Cardiac muscle cell (in vitro differentiated cells and primary cell): ENCODE data around the gene MYPOP. TPM values are rescaled to one million over a fixed set of nuclear protein-coding genes. Genes with fewer than 3 reads are reported as not detected.
"Not testable (repeated sequence)": the region's sequence is repeated elsewhere in the genome, so short reads cannot be mapped to it uniquely, and the experiment has no call there.

Source experiments
- DNase-seq, 2 donors: peaks; one replicate each; pipeline versions ENCODE4 v3.0.0 to v3.0.0-alpha.2; 2010 to 2017; ENCODE audit warnings: low read depth in 1 of 2, low spot score in 1 of 2
- H3K27ac ChIP-seq: fragments of 200-600 bp; sonication (generic); 2 replicates; pipeline ENCODE4 v1.5.1; 2016
- H3K27me3 ChIP-seq: fragments of 200-600 bp; sonication (generic); 2 replicates; pipeline ENCODE4 v1.6.0; 2016; ENCODE audit warnings: control low read depth
- H3K36me3 ChIP-seq: fragments of 200-600 bp; sonication (generic); 2 replicates; pipeline ENCODE4 v1.5.1; 2016; ENCODE audit warnings: control low read depth
- H3K4me1 ChIP-seq: fragments of 200-600 bp; sonication (generic); 2 replicates; pipeline ENCODE4 v1.8.1; 2017; ENCODE audit warnings: low read depth, mild to moderate bottlenecking, mixed run types
- H3K4me3 ChIP-seq: fragments of 200-600 bp; sonication (generic); 2 replicates; pipeline ENCODE4 v1.5.1; 2016; ENCODE audit warnings: mild to moderate bottlenecking
- H3K9me3 ChIP-seq: fragments of 200-600 bp; sonication (generic); 2 replicates; pipeline ENCODE4 v1.5.1; 2017; ENCODE audit warnings: low read depth, mild to moderate bottlenecking, control low read depth
- CTCF ChIP-seq: IDR thresholded peaks from 2 replicates; pipeline ENCODE4 v1.5.1; 2012; ENCODE audit warnings: low read depth, mild to moderate bottlenecking, low read length
- polyA plus RNA-seq: library from polyadenylated mRNA; unstranded; fragments of >200 nt; fragmentation: Nextera tagmentation; extraction: Ambion mirVana; gene quantifications from 2 replicates; pipeline ENCODE4 v1.2.1, GENCODE V29; 2016
- total RNA-seq: library from RNA; depleted of rRNA; stranded (reverse); fragments of >200 nt; gene quantifications from 2 replicates; pipeline ENCODE4 v1.2.3, GENCODE V29; 2016

The MYPOP gene
- total and polyA plus RNA-seq, 2 experiments from 2014 or later: 2.0 to 7.3 TPM

- no peak for TF ChIP-seq CTCF
- Histone ChIP-seq H3K27ac (no peak overlapping the region), H3K9me3 (no peaks in the 10 kb centered on the region), H3K27me3 (peaks cover 9% of the 10 kb centered on the region), H3K4me1 (peaks cover 3% of the 10 kb centered on the region), H3K36me3 (peaks cover 12% of the 10 kb centered on the region), H3K4me3 (no peak overlapping the region)
- DNase-seq: no peak
These were observed 2.4 kb downstream of the MYPOP start for GRCh38 chr19:45899919-45900589.

DNA sequence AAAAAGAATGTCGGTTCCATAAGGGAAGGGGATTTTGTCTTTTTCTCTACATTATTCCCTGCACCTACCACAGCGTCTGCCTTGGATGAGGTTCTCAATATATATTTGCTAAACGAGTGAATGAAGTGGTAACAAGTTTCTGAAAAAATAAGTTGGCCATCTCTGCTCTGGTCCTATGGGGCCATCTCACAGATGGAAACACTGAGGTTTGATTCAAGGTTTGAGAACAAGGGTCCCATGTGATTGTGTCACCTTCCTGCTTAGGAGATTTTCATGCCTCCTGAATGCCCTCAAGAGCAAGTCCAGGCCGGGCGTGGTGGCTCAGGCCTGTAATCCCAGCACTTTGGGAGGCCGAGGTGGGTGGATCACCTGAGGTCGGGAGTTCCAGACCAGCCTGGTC lies 3.2 kb downstream of the MYPOP start:
- H3K4me3 ChIP-seq: no peak overlapping the region
- peaks cover 9% of the 10 kb centered on the region for H3K27me3 ChIP-seq
- peaks cover 12% of the 10 kb centered on the region for H3K36me3 ChIP-seq
- TF ChIP-seq CTCF: no peak
- H3K4me1 ChIP-seq: peaks cover 3% of the 10 kb centered on the region
- H3K27ac ChIP-seq: no peak overlapping the region
- no peaks in the 10 kb centered on the region for H3K9me3 ChIP-seq
- no peak for DNase-seq

- TF ChIP-seq CTCF: no peak
- no peak for DNase-seq
- H3K9me3 ChIP-seq: no peaks in the 10 kb centered on the region
- H3K27me3 ChIP-seq: peaks cover 9% of the 10 kb centered on the region
- H3K36me3 ChIP-seq: peaks cover 12% of the 10 kb centered on the region
- H3K27ac ChIP-seq: no peak overlapping the region
- peaks cover 3% of the 10 kb centered on the region for H3K4me1 ChIP-seq
- H3K4me3 ChIP-seq: no peak overlapping the region
These were observed 5.1 kb downstream of the MYPOP start for GRCh38 chr19:45897261-45897812.

DNA sequence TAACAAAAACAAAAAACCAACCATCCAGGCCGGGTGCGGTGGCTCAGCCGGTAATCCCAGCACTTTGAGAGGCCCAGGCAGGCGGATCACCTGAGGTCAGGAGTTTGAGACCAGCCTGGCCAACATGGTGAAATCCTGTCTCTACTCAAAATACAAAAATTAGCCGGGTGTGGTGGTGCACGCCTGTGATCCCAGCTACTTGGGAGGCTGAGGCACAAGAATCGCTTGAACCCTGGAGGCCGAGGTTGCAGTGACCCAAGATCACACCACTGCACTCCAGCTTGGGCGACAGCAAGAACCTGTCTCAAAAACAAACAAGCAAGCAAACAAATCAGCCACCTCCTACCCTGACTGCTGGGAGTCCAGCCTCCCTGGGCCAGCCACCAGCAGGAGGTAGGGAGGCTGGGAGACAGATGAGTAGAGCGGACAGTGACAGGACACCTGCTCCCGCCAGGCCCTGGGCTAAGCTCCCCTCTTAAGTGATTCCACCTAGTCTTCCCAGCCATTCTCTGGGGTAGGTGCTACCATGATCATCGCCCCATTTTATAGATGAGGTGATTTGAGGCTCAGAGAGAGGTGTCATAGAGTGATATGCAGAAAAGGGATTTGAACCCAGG lies 6.3 kb downstream of the MYPOP start:
- not testable (repeated sequence) for H3K9me3 ChIP-seq, H3K4me1 ChIP-seq, H3K27me3 ChIP-seq, DNase-seq, H3K27ac ChIP-seq, H3K4me3 ChIP-seq
- peaks cover 12% of the 10 kb centered on the region for H3K36me3 ChIP-seq

DNA sequence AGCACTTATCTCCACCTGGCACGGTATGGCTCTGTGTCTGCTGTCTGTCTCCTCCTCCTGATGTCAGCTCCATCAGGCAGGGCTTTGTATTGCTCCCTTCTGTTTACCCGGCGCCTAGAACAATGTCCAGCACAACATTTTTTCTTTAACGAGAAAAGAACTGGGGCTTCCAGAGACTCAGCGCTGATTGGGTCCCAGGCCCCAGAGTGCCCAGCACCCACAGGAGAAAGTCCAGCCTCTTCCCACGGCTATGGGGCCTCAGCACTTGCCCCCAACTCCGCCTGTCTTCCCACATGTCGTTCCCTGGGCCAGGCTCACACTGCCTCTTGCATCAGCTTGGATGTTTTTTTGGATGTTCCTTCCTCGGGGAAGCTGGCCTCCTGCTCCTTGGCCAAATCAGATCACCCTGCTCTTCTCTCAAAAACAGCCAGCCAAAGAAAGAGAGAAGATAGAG lies 6.9 kb downstream of the MYPOP start:
- no peak overlapping the region for H3K4me3 ChIP-seq
- no peak for TF ChIP-seq CTCF
- no peak overlapping the region for H3K27ac ChIP-seq
- H3K9me3 ChIP-seq: no peaks in the 10 kb centered on the region
- no peak for DNase-seq
- H3K27me3 ChIP-seq: no peaks in the 10 kb centered on the region
- H3K4me1 ChIP-seq: no peaks in the 10 kb centered on the region
- peaks cover 12% of the 10 kb centered on the region for H3K36me3 ChIP-seq

DNA sequence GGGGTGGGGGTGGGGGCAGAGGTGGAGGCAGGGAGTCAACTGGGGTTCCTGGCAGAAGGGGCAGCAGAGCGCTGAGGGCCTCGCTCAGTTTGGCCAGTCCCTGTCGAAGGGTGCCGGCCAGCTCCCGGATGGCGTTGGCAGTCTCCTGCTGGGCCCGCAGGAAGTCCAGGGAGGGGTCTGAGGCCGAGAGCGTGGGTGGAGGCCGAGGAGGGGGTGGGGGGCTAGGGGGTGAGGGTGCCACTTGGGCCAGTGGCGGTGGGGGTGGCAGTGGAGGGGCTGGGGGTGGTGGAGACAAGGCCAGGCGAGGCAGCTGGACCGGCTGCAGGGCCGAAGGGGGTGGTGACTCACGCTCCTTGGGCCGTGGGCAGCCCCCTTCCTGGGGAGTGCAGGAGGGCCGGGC lies 11.5 kb downstream of the MYPOP start:
- DNase-seq: no peak
- no peak for TF ChIP-seq CTCF
- Histone ChIP-seq H3K4me1 (no peaks in the 10 kb centered on the region), H3K27me3 (no peaks in the 10 kb centered on the region), H3K4me3 (no peak overlapping the region), H3K9me3 (no peaks in the 10 kb centered on the region), H3K27ac (no peak overlapping the region), H3K36me3 (peaks cover 5% of the 10 kb centered on the region)
